Measurements from ENCODE around the gene ZBTB4. TPM values are rescaled to one million over a fixed set of nuclear protein-coding genes. Genes with fewer than 3 reads are reported as not detected.

Gene ZBTB4
- total RNA-seq, 1 donor from 2014 or later, result 24.6 TPM

- TF ChIP-seq CTCF (conservative IDR thresholded peaks at IDR 0.05; ENCODE audit: low read depth, low read length), result peak; percentile 78
- DNase-seq (ENCODE audit: low read depth), result no peak
- H3K4me3 ChIP-seq (ENCODE audit: low read depth, low read length), result peak overlapping the region; percentile 75
These were observed 42.7 kb downstream of the ZBTB4 start for GRCh38 chr17:7436556-7437368.

GRCh38 chr17:7435676-7436555 is 43.5 kb downstream of the ZBTB4 start:
- no peak for DNase-seq (ENCODE audit: low read depth)
- TF ChIP-seq CTCF (conservative IDR thresholded peaks at IDR 0.05; ENCODE audit: low read depth, low read length), result peak; percentile 36
- H3K4me3 ChIP-seq (ENCODE audit: low read depth, low read length), result peak overlapping the region; percentile 75

GRCh38 chr17:7432296-7432695 is 47.1 kb downstream of the ZBTB4 start:
- no peak for DNase-seq (ENCODE audit: low read depth)
- no peak overlapping the region for H3K4me3 ChIP-seq (ENCODE audit: low read depth, low read length)
- no peak for TF ChIP-seq CTCF (conservative IDR thresholded peaks at IDR 0.05; ENCODE audit: low read depth, low read length)

GRCh38 chr17:7431231-7431630 is 48.2 kb downstream of the ZBTB4 start:
- no peak for TF ChIP-seq CTCF (conservative IDR thresholded peaks at IDR 0.05; ENCODE audit: low read depth, low read length)
- DNase-seq (ENCODE audit: low read depth), result no peak
- no peak overlapping the region for H3K4me3 ChIP-seq (ENCODE audit: low read depth, low read length)

GRCh38 chr17:7429722-7430121 is 49.7 kb downstream of the ZBTB4 start:
- no peak overlapping the region for H3K4me3 ChIP-seq (ENCODE audit: low read depth, low read length)
- no peak for DNase-seq (ENCODE audit: low read depth)
- TF ChIP-seq CTCF (conservative IDR thresholded peaks at IDR 0.05; ENCODE audit: low read depth, low read length), result no peak

GRCh38 chr17:7428557-7428956 is 50.9 kb downstream of the ZBTB4 start, which contains the start of gene SPEM3:
TSS of gene SPEM3 (plus strand) at chr17:7428857. CDS start at chr17:7428903, 46 bp downstream.
- no peak within 1 kb of the TSS for H3K4me3 ChIP-seq (ENCODE audit: low read depth, low read length)
- TF ChIP-seq CTCF (conservative IDR thresholded peaks at IDR 0.05; ENCODE audit: low read depth, low read length), result no peak
- no peak for DNase-seq (ENCODE audit: low read depth)
